Measurements from ENCODE around the gene ROGDI.

ROGDI gene

GRCh38 chr16:4762205-4762604, 40.2 kb downstream of the ROGDI start:
- TF ChIP-seq ISL1 (CRISPR knock-in tag; IDR thresholded peaks at IDR 0.05) (no peak), RARB (CRISPR knock-in tag; IDR thresholded peaks at IDR 0.05) (no peak), SNAI2 (CRISPR knock-in tag; IDR thresholded peaks at IDR 0.05) (no peak), ZNF70 (CRISPR knock-in tag; IDR thresholded peaks at IDR 0.05) (no peak), TOX (CRISPR knock-in tag; IDR thresholded peaks at IDR 0.05; ENCODE audit: borderline replicate concordance) (no peak), GLIS3 (CRISPR knock-in tag; IDR thresholded peaks at IDR 0.05) (no peak), ESRRG (CRISPR knock-in tag; IDR thresholded peaks at IDR 0.05) (no peak), TCF4 (CRISPR knock-in tag; IDR thresholded peaks at IDR 0.05; ENCODE audit: borderline replicate concordance) (no peak), CREB5 (CRISPR knock-in tag; IDR thresholded peaks at IDR 0.05; ENCODE audit: low read depth) (no peak), ZNF565 (CRISPR knock-in tag; conservative IDR thresholded peaks at IDR 0.05; ENCODE audit: low read depth) (no peak), POU6F1 (CRISPR knock-in tag; IDR thresholded peaks at IDR 0.05; ENCODE audit: borderline replicate concordance, low read depth) (no peak), ARNTL (CRISPR knock-in tag; IDR thresholded peaks at IDR 0.05; ENCODE audit: borderline replicate concordance, low read depth) (no peak), TSHZ2 (CRISPR knock-in tag; IDR thresholded peaks at IDR 0.05) (no peak), PATZ1 (CRISPR knock-in tag; IDR thresholded peaks at IDR 0.05; ENCODE audit: borderline replicate concordance) (no peak), CSRNP3 (CRISPR knock-in tag; IDR thresholded peaks at IDR 0.05) (no peak), ZFP30 (CRISPR knock-in tag; IDR thresholded peaks at IDR 0.05) (no peak), CSDC2 (CRISPR knock-in tag; IDR thresholded peaks at IDR 0.05) (no peak)
- no peak for ATAC-seq

- no peak for ATAC-seq
- no peak for TF ChIP-seq CSDC2 (CRISPR knock-in tag; IDR thresholded peaks at IDR 0.05)
- TF ChIP-seq PATZ1 (CRISPR knock-in tag; IDR thresholded peaks at IDR 0.05; ENCODE audit: borderline replicate concordance) = no peak
- TF ChIP-seq BACH2 (CRISPR knock-in tag; IDR thresholded peaks at IDR 0.05; ENCODE audit: borderline replicate concordance) = no peak
- no peak for TF ChIP-seq SNAI2 (CRISPR knock-in tag; IDR thresholded peaks at IDR 0.05)
- no peak for TF ChIP-seq PPARA (CRISPR knock-in tag; IDR thresholded peaks at IDR 0.05; ENCODE audit: borderline replicate concordance)
- no peak for TF ChIP-seq TOX (CRISPR knock-in tag; IDR thresholded peaks at IDR 0.05; ENCODE audit: borderline replicate concordance)
- no peak for TF ChIP-seq ZNF70 (CRISPR knock-in tag; IDR thresholded peaks at IDR 0.05)
- TF ChIP-seq ZFP30 (CRISPR knock-in tag; IDR thresholded peaks at IDR 0.05) = no peak
- TF ChIP-seq ARNTL (CRISPR knock-in tag; IDR thresholded peaks at IDR 0.05; ENCODE audit: borderline replicate concordance, low read depth) = no peak
- TF ChIP-seq OSR1 (CRISPR knock-in tag; IDR thresholded peaks at IDR 0.05) = no peak
- no peak for TF ChIP-seq TSHZ2 (CRISPR knock-in tag; IDR thresholded peaks at IDR 0.05)
- TF ChIP-seq CSRNP3 (CRISPR knock-in tag; IDR thresholded peaks at IDR 0.05) = no peak
- no peak for TF ChIP-seq RARB (CRISPR knock-in tag; IDR thresholded peaks at IDR 0.05)
- TF ChIP-seq TCF4 (CRISPR knock-in tag; IDR thresholded peaks at IDR 0.05; ENCODE audit: borderline replicate concordance) = no peak
These were observed 42.1 kb downstream of the ROGDI start for GRCh38 chr16:4760221-4760910.

Measured in SK-N-SH treated with all-trans-retinoic acid at 6 μM for 48 hours (cell line).